Chondrocyte (in vitro differentiated cells): Measurements from ENCODE around the gene GPR89B. TPM values are rescaled to one million over a fixed set of nuclear protein-coding genes. Genes with fewer than 3 reads are reported as not detected.
A peak's percentile ranks its signal among the peaks of the same experiment; 100 is the strongest.
"Not testable (repeated sequence)": the region's sequence is repeated elsewhere in the genome, so short reads cannot be mapped to it uniquely, and the experiment has no call there.

Experiments
- DNase-seq: peaks from one replicate; pipeline ENCODE4 v3.0.0; 2021; ENCODE audit warnings: mixed read lengths, low spot score
- H3K27ac Mint-ChIP-seq: one replicate; pipeline ENCODE4 v1.8.0; 2021; ENCODE audit warnings: mild to moderate bottlenecking, moderate library complexity, mixed read lengths; ENCODE audit not compliant: unreplicated experiment
- H3K27me3 Mint-ChIP-seq: 2 replicates; pipeline ENCODE4 v1.8.0; 2021; ENCODE audit warnings: low read depth, mixed read lengths
- H3K36me3 Mint-ChIP-seq: 2 replicates; pipeline ENCODE4 v1.8.0; 2021; ENCODE audit warnings: low read depth, mixed read lengths
- H3K4me1 Mint-ChIP-seq: 2 replicates; pipeline ENCODE4 v1.8.0; 2021; ENCODE audit warnings: low read depth, mild to moderate bottlenecking, mixed read lengths
- H3K4me3 Mint-ChIP-seq: one replicate; pipeline ENCODE4 v1.8.0; 2021; ENCODE audit warnings: mild to moderate bottlenecking, moderate library complexity, mixed read lengths; ENCODE audit not compliant: unreplicated experiment
- H3K9me3 Mint-ChIP-seq: 2 replicates; pipeline ENCODE4 v1.8.0; 2021; ENCODE audit warnings: low read depth, mixed read lengths
- total RNA-seq: library from RNA; stranded (reverse); gene quantifications from 3 replicates; pipeline ENCODE4 v1.2.1, GENCODE V29; 2021
- TF ChIP-seq, protein P1 (sequence below): fragments of 200-600 bp; sonication (generic); IDR thresholded peaks from 2 replicates; pipeline ENCODE4 v1.5.0; 2021; ENCODE audit warnings: antibody characterized with exemption, mild to moderate bottlenecking, moderate library complexity

The GPR89B gene
- total RNA-seq, 1 donor from 2014 or later: 8.8 TPM

DNA sequence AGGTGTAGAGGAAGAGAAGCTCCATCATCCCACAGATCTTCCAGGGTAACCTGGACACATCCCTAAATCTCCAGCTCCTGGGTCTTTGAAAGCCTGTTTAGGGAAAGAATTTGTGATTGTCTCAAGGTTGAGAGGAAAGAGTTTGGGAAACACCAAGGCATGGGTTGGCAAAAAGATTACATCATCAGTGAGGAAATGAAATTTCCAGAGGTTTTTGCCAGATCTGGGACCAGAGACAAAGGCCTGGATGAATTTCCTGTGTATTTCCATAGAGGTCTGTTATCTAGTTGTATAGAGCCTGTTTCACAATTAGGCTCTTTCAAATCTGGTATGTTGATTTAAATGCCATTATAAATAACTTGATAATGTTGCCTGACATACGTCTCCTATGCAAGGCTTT, 82.3 kb downstream of the GPR89B start:
- DNase-seq: no peak
- Mint-ChIP-seq H3K27ac (no peak overlapping the region), H3K27me3 (peaks cover 2% of the 10 kb centered on the region), H3K4me3 (no peak overlapping the region), H3K36me3 (no peaks in the 10 kb centered on the region), H3K9me3 (no peaks in the 10 kb centered on the region), H3K4me1 (no peaks in the 10 kb centered on the region)
- TF ChIP-seq, protein P1, sequence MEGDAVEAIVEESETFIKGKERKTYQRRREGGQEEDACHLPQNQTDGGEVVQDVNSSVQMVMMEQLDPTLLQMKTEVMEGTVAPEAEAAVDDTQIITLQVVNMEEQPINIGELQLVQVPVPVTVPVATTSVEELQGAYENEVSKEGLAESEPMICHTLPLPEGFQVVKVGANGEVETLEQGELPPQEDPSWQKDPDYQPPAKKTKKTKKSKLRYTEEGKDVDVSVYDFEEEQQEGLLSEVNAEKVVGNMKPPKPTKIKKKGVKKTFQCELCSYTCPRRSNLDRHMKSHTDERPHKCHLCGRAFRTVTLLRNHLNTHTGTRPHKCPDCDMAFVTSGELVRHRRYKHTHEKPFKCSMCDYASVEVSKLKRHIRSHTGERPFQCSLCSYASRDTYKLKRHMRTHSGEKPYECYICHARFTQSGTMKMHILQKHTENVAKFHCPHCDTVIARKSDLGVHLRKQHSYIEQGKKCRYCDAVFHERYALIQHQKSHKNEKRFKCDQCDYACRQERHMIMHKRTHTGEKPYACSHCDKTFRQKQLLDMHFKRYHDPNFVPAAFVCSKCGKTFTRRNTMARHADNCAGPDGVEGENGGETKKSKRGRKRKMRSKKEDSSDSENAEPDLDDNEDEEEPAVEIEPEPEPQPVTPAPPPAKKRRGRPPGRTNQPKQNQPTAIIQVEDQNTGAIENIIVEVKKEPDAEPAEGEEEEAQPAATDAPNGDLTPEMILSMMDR: no peak

DNA sequence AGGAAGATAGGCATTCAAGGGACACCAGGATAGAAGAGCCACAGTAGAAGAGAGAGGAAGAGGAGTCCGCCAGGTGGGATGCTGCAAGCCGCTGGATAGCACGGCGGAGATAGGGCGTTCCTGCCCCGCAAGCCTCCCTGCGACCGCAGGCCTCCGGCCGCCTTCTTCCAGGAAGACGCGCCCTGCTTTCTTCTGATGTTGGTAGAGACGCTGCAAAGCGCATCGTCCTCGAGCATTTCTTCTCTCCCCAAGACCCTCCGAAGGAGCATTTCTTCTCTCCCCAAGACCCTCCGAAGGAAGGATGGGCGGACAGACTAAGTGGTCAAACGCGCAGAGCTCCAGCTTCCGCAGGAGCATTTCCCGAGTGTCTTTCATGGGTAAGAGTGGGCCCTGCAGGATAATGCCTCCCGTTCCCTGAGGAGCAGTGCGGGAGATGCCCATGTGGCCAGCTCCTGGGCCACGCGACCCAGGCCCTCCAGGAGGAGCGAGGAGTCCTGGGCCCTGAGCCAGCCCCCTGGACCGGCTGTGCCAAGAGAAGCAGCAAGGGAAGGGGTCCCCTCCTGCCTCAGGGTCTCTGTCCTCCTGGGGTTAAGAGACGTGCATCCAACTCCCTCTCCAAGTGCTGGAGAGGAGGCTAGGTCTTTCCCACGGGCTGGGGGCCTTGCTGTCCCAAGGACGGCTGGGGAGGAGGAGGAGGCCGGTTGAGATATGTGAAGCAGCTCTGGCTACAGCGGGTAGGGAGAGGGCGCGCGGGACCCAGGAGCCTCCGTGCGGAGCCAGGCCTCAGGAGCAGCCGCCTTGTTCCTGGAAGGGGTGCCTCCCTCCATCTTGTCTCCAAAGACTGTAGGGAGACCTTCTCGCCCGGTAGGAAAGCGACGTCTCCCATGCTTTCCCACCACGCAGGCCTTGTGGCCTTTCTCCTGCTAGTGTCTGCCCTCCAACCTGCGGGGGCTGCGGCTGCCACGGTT, 85.2 kb downstream of the GPR89B start:
- H3K9me3 Mint-ChIP-seq, H3K36me3 Mint-ChIP-seq, H3K27me3 Mint-ChIP-seq, H3K4me3 Mint-ChIP-seq, H3K4me1 Mint-ChIP-seq, H3K27ac Mint-ChIP-seq: not testable (repeated sequence)
- peak; percentile 82 for DNase-seq

DNA sequence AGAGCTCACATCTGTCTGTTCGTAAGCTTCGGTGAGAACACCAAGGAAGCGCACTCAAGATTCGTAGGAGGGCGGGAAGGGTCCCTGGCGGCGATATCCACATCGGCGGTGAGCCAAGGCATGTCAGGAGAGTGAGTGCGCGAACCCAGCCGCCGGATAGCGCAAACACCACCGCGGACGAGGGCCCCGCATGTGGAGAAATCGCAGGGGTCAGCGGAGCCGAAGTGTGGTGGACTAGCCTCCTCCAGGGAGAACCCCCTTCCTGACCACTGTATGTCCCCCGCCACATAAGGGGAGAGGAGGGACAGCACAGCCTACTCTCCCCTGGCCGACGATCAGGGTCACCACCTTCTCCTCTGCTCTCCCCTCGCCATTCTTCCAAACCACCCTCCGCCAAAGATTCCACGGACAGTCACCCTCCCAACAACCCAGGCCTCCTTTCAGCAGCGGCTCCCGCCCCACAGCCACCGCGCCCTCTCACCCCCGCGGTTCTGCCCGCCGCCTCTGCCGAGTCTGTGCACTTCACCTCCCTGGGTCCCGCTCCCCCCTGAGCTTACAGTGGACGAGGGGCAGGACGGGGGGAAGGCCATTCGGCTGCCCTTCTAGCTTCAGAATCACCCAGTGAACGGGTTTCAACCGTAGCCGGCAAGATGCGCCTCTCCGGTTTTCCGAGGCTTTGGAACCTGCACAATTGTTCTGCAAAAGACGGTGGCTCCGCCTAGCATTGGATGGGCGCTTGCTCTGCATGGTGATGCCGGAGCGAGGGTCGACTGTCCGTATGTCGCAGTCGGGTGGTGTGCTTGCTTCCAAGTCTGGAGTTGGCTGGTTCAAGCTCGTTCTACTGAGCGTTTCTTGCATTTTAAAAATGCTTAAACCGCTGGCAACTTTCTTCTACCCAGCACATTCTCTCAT, 86.3 kb downstream of the GPR89B start:
- not testable (repeated sequence) for DNase-seq, H3K9me3 Mint-ChIP-seq, H3K36me3 Mint-ChIP-seq, H3K27ac Mint-ChIP-seq, H3K4me1 Mint-ChIP-seq, H3K27me3 Mint-ChIP-seq
- peak overlapping the region; percentile 63 for H3K4me3 Mint-ChIP-seq

DNA sequence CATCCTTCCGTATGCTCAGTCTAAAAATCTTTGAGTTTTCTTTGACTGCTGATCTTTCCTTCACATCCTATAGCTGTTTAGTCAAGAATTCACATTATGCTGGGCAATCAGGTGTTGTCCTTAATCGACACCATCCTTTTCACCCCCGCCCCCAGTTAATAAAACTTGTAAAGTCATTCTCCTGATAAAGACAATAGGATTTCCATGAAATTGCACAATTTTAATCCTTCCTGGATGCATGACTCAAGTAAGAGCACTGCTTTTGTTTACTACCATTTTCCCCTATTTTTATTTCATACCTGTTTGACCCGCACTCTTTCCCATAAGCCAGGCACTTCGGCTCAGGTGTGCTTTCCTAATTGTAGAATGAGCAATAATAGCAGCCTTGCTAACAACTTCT, 96.7 kb downstream of the GPR89B start:
- H3K36me3 Mint-ChIP-seq, DNase-seq, H3K4me3 Mint-ChIP-seq, H3K9me3 Mint-ChIP-seq, H3K27ac Mint-ChIP-seq, H3K27me3 Mint-ChIP-seq, H3K4me1 Mint-ChIP-seq: not testable (repeated sequence)

DNA sequence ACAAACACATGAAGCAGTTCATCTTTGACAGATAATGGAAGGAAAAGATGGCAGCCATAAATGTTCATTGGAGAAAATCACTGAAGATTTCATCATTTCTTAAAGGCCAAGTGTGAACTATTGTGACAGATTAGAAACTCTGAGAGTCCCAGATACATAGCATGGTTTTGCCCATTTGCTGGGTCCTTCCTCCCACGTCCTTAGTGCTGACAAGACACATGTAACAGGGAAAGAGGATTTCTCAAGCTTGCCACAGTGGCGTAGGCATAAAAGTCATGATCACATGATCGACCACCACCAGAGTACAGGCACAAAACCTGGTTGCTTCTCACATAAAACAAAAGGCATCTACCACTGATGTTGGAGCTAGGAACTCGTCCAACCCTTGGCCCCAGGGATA, 98.8 kb downstream of the GPR89B start:
- H3K4me3 Mint-ChIP-seq, H3K4me1 Mint-ChIP-seq, H3K27ac Mint-ChIP-seq, DNase-seq, H3K9me3 Mint-ChIP-seq, H3K36me3 Mint-ChIP-seq, H3K27me3 Mint-ChIP-seq: not testable (repeated sequence)

DNA sequence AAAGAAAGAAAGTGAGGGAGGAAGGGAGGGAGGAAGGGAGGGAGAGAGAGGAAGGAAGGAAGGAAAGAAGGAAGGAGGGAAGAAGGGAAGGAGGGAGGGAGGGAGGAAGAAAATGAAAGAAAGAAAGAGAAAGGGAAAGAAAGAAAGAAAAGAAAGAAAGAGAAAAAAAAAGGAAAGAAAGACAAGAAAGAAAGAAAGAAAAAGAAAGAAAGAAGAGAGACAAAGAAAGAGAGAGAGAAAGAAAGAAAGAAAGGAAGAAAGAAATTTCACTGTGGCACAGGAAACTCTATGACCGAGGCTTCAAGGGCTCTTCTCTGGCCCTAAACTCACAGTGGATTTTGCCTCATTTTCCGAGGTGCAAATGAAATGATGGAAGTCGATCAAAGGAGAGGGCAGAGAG, 104.0 kb downstream of the GPR89B start:
- not testable (repeated sequence) for H3K4me1 Mint-ChIP-seq, H3K4me3 Mint-ChIP-seq, H3K27ac Mint-ChIP-seq

DNA sequence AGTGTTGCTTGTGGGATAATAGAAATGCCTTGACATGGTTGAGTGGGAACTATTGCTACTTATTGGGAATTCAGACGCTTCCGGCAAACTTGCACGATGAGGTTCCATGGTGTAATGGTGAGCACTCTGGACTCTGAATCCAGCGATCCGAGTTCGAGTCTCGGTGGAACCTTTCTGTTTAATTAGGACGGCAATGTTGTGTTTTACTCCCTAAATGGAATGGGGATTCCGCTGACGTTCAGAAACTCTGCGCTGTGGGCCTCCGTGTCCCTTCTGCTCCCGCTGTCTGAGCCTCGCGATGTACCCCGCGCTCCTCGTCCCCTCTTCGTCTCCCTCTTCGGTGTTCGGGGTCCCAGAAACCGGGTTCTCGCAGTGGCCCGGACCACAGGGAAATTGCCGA, 104.5 kb downstream of the GPR89B start:
- H3K27me3 Mint-ChIP-seq, DNase-seq, H3K36me3 Mint-ChIP-seq, H3K27ac Mint-ChIP-seq, H3K4me1 Mint-ChIP-seq, H3K9me3 Mint-ChIP-seq, H3K4me3 Mint-ChIP-seq: not testable (repeated sequence)

More for the DNA sequence above, 104.0 kb downstream of the GPR89B start:
- H3K36me3 Mint-ChIP-seq, DNase-seq, H3K27me3 Mint-ChIP-seq, H3K9me3 Mint-ChIP-seq: not testable (repeated sequence)

DNA sequence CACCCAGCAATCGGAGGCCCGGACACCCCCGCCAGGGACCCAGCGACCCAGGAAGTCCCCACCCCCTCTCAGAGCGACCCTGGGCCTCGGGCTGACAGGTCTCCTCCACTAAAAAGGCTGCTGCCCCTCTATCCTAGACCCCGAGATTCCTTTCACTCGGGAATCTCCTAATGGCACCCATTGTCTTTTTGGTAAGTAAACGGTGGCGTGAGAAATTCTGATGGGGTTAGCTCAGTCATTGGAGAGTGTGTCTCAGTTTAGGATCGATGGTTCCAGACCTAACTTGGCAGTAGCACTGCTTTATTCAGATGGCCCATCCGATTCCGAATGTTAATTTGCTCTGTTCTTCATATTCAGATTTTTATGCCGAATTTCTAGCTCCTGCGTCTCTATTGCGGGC, 104.9 kb downstream of the GPR89B start:
- not testable (repeated sequence) for DNase-seq, H3K27me3 Mint-ChIP-seq, H3K36me3 Mint-ChIP-seq, H3K4me1 Mint-ChIP-seq, H3K27ac Mint-ChIP-seq, H3K9me3 Mint-ChIP-seq
- peak overlapping the region; percentile 35 for H3K4me3 Mint-ChIP-seq

DNA sequence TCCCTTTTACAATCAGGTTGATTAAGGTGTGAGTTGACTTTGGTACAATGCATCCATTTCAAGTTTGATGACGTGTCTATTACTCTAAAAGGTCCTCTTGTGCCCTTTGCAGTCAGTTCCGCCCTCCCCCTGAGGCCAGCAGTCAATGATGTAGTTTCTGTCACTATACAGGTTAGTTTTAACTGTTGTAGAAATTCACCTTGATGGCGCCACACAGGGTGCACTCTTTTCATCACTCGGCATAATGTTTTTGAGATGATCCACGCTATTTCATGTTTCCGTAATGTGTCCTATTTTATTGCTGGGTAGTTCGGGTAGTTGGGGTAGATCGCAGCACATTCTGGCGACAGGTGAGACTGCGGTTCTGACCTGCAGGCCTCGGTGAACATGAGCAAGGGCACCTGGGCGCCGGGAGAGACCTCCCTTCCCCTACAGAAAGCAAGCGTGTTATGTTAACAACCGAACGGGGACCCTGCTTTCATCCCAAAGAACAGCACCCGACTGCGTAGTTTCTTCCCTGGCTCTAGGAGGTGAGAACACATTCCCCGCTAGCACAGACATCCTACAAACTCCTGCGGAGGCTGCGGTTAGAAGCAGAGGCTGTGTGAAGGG, 109.7 kb downstream of the GPR89B start:
- Mint-ChIP-seq H3K4me3 (peak overlapping the region; percentile 72), H3K27ac (peak overlapping the region; percentile 81)
- DNase-seq, H3K27me3 Mint-ChIP-seq, H3K36me3 Mint-ChIP-seq, H3K4me1 Mint-ChIP-seq, H3K9me3 Mint-ChIP-seq: not testable (repeated sequence)

DNA sequence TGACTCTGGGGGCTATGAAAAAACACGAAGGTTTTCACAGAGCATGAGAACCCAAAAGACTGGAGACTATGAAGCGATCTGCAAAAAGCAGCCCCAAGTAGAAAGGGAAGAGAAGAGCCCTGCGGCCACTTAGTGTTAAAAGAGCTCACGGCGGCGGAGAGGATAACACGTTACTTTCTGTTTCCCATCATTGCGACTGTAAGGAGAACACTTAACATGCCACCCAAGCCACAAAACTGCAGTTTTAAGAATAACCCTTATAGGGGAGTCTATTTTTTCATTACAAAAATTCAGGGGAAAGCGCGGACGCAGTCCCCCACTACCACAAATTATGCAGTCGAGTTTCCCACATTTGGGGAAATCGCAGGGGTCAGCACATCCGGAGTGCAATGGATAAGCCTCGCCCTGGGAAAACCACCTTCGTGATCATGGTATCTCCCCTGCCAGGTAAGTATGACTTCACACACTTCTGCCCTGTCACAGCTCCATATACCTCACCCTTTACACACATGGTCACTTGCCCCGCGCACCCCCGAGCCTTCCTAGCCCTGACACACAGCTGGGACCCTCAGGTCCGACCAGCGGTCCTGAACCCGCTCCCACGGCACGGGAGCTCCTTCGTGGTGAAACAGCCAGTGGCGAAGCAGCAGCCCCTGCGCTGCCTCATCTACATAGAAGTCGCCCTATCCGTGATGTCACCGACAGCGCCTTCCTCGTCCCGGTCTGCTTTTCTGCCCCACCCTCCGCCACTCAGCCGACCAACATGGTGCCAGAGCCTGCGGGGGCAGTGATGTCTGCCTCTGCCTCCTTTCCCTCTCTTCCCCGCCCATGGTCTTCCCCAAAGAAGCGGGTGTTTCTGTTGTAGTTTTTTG, 110.5 kb downstream of the GPR89B start:
- not testable (repeated sequence) for H3K36me3 Mint-ChIP-seq, H3K9me3 Mint-ChIP-seq, H3K27me3 Mint-ChIP-seq, DNase-seq, H3K4me1 Mint-ChIP-seq
- Mint-ChIP-seq H3K4me3 (peak overlapping the region; percentile 72), H3K27ac (peak overlapping the region; percentile 81)
